Suprapubic skin (tissue), 4 donors: ENCODE measurements around the gene ATP1A4.

Source experiments
- CTCF ChIP-seq, 2 donors: fragments of 200-600 bp in 1 of 2; fragments of 450-650 bp in 1 of 2; sonication (generic) in 1 of 2; IDR thresholded peaks; one replicate each; pipeline ENCODE4 v1.5.1; 2016 to 2019; ENCODE audit warnings: antibody characterized with exemption in 2 of 2, mild to moderate bottlenecking in 1 of 2, moderate library complexity in 1 of 2
- POLR2A ChIP-seq, 2 donors: fragments of 450-650 bp; IDR thresholded peaks; one replicate each; pipeline ENCODE4 v1.6.1; 2017; ENCODE audit warnings: antibody characterized with exemption in 2 of 2, mild to moderate bottlenecking in 2 of 2, moderate library complexity in 2 of 2
- POLR2AphosphoS5 ChIP-seq, 3 donors: sonication (generic); formaldehyde crosslinking; IDR thresholded peaks; one replicate each; pipeline ENCODE4 v1.6.1; 2017; ENCODE audit warnings: antibody characterized with exemption in 3 of 3

DNA sequence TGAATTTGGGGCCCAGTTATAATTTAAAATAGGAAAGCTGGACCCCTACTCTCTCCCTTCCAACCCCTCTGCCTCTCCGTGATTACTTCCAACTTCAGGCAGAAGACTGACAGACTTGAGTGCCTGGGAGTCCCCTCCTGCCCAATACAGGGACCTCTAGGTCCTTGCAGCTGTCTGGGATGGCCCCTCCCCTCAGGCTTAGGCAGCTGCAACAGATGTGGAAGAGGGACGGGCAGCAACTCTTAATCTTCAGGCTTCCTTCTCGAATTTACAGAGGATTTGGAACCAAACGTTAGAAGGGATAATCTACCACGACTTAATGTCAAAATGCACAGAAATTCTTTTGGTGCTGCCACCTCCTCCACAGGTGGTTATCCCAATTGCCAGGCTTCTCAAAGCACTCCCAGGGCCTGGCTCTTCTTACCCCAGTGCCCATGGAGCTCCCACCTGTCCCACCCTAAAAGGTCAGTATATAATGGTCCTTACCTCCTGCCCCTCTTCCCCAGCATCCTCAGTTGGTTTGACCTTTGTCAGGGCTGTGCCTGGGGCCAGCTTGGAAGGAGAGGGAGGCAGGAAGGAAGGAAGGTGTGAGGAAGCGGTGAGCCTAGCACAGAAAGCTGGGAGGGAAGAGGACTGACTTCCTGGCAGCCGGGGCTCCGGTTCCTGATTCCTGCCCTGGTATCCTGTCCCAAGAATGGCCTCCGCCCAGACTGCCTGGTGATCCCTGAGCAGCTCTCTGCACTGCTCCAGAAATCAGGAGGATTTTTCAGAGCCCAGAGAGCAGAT is 56.6 kb downstream of the ATP1A4 start:
- TF ChIP-seq CTCF (IDR thresholded peaks at IDR 0.05) (no peak), POLR2A (IDR thresholded peaks at IDR 0.05) (no peak), POLR2AphosphoS5 (IDR thresholded peaks at IDR 0.05) (no peak)
